Measurements from ENCODE around the gene CLSTN2.

CLSTN2 gene

DNA sequence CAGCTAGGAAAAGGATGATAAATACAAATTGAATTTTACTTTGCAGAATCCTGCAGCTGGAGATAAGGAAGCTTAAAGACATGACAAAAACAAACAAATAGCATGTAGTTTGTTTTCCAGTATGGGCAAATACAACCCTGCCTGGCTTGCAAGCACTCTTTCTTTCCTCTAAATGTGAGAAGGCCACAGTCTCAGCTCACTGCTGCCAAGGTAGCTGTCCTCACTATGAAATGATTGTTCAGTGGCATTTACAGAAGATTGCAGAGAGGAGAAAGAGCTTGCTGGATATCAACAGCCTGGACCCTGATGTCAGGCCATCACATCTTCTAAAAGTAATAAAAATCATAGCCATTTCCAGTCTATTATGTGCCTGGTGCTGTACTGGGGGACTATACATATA, 262.0 kb downstream of the CLSTN2 start:
- no peak for DNase-seq

GRCh38 chr3:140198242-140198641, 263.3 kb downstream of the CLSTN2 start:
- DNase-seq = no peak

DNA sequence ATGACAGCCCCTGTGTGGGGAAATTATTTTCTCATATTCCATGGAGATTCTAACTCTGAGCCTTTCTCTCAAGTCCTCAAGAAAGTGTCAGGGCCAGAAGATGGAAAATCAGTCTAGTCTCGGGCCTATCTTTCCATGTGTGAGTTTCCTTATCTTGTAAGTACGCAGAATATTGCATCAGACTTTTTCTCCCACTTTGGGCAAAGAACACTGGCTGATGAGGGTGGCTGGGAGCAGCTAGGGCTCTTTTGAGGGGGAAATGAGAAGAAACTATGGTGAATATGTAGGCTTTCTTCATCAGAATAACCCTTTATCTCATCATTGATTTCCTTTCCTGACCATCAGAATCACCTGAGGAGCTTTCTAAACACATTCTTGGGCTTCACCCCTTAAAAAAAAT, 264.0 kb downstream of the CLSTN2 start:
- no peak for DNase-seq

GRCh38 chr3:140199743-140200142, 264.8 kb downstream of the CLSTN2 start:
- no peak for DNase-seq

GRCh38 chr3:140203510-140203909, 268.5 kb downstream of the CLSTN2 start:
- DNase-seq = no peak

DNA sequence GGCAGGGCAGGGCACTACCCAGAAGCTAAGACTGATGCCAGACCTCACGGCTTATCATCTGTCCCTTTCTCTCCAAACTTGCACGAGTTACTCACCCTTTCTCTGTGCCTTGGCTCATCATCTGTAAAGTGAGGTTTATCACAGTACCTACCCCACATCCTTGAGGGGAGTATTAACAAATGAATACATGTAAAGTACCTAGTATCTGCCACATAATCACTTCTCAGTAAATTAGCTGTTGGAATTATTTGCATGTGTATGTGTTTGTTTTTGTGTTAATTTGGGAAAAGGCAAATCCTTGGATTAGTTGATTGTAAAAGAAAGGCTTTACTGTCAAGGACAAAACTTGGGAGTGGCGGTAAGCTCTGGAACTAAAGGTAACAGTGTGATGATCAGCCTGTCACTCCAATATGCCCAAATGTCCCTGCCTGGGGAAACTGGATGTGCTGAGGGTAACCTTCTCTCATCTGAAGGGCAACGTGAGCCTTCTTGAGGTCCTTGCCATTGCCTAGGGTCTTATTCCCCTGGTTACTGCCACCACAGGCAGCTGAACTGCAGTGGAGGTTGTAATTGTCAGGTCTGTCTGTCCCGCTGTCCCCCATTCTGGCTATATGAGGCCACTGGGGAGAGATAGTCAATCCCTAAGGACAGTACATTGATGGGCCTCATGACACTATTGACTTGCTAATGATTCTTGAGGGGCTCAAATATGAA, 269.4 kb downstream of the CLSTN2 start:
- DNase-seq = no peak

DNA sequence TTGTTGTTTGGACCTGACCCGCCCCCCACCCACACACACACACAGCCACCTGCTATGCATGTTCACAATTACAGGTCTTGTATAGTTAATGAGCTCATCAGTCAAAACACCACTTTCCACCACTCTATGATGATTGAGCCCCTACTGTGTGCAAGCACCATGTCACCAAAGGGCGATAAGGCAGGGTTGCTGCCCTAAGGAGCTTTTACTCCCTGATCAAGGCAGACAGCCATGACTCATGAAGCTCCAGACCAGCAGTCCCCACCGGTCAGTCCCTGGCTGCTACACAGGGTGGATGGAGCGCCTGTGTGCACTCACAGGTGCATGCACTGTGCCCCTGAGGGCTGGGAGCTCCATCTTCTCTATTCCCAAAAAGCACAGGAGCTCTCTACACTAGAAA, 270.6 kb downstream of the CLSTN2 start:
- no peak for DNase-seq

DNA sequence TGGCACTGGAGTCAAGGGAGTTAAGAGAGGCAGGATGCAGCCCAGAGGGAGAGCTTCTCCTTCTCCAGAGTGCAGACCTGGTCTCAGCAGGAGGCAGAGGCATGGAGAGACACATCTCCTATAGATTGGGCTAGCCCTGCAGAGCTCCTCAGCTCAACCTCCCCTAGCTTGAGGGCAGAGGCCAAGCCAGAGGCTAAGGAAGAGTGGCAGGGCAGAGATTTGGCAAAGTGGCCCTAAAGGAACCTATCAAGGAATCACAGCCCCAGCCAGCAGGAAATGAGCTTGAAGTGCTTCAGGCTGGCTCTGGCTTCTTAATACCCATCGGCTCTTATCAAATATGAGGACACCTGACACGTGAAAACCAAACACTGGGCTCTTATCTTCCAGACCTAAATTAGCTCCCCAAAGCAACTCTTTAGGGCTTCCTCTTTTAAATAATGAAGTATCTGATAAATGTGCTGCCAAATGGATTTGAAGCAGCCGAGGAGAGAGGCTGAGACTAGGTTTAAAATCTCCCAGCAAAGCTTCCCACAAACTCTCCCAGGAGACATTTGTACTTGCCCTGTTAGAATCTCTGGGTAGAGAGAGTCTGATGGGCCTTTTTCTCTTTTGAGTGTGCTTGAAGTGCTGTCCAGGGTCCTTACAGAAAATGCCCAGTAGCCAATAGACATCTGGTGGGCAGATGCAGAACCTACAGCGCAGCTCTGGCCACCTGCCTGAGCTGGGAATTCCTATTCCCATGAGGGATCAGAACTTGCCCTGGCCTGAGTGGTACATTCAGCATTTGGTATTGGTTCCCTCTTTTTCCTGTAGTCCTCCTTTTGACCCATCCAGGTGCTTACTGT, 271.4 kb downstream of the CLSTN2 start:
- DNase-seq = no peak

DNA sequence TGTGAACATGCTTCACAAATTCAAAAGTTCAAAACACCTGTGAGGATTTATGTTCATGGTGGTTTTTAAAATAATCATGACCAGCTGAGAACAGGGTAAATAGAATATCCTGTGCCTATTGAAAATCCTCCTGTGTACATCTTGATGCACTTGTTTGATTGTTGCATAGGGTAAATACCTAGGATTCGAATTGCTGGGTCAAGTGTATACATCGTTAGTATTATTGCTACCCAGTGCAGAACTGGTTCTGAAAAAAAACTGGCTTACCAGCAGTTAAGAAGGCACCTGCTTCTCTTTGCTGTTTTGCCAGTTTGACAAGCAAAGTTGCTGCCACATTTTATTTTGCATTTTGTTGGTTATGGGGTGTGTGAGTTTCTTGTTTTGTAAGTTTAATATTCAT, 272.6 kb downstream of the CLSTN2 start:
- DNase-seq = no peak

- DNase-seq = no peak
These were observed 281.3 kb downstream of the CLSTN2 start for GRCh38 chr3:140216249-140216648.

GRCh38 chr3:140219291-140219690, 284.3 kb downstream of the CLSTN2 start:
- no peak for DNase-seq

DNA sequence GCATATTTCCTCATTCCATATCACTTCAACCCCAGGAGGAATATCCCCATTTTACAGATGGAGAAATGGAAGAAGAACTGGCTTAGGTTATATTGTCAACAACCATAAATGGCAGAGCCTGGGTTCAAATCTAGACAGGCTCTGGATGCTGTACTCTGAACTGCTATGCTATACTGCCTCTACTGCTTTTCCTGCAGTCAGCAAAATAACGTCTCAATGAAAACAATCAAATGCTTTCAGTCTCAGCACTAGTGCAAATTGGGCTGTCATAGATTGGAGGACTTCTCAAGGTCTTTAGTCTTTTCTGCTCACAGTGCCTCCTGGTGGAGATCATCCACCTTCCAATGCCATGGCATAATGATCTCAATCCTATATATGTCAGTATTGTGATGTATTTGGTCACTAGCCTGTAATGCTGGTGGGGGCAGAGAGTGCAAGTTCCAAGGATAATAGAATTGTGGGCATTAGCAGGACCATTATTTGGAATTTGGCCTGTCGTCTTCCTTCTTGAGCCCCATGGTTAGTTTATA, 285.0 kb downstream of the CLSTN2 start:
- DNase-seq = no peak

GRCh38 chr3:140223197-140223596, 288.2 kb downstream of the CLSTN2 start:
- DNase-seq = no peak

DNA sequence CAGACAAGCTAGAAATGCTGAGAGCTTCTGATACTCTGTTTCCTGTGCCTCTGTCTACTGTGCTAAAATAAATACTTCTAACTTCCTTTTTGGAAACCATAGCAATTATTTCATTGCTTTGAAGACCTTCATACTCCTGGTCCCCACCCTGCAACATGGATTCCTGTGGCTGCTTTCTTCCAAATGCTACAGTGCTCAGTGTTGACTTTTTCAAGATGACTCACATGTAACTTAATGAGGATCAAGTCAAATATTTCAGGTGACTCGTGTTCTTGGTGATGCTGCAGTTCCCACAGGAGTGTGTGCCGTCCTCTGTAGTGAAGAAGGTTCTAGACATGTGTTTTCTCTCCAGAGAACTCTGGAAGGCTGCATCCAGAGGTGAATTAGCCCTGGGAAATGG, 288.6 kb downstream of the CLSTN2 start:
- no peak for DNase-seq

- no peak for DNase-seq
These were observed 289.3 kb downstream of the CLSTN2 start for GRCh38 chr3:140224307-140224706.

DNA sequence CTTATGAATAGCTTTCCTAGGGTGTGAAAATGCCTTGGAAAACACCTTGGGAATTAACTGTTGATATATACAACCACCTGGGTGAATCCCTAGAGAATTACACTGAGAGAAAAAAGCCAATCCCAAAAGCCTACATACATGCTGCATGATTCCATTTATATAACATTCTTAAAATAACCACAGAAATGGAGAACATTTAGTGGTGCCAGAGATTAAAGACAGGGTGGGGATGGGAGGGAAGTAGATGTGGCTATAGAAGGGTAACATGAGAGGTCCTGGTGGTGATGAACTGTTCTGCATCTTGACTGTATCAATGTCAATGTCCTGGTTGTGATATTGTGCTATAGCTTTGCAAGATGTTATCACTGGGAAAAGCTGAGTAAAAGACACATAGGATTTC, 291.0 kb downstream of the CLSTN2 start:
- DNase-seq = no peak

- DNase-seq = no peak
These were observed 298.7 kb downstream of the CLSTN2 start for GRCh38 chr3:140233702-140234101.

DNA sequence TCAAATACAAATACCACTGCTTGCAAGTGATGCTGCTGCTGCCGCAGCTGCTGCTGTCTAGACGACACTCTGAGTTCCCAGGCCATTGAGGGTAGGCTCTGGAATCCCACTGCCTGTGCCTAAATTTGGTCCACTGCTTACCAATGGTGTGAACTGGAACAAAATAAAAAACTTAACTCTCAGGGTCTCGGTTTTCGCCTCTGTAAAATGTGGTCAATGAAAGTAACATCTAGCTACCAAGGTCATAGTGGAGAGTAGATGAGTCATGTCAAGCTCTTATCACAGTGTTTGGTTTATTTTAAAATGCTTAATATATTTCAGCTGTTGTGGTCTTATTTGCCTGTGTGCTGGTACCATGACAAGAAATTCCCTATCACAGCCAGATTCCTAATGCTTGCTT, 299.3 kb downstream of the CLSTN2 start:
- no peak for DNase-seq

DNA sequence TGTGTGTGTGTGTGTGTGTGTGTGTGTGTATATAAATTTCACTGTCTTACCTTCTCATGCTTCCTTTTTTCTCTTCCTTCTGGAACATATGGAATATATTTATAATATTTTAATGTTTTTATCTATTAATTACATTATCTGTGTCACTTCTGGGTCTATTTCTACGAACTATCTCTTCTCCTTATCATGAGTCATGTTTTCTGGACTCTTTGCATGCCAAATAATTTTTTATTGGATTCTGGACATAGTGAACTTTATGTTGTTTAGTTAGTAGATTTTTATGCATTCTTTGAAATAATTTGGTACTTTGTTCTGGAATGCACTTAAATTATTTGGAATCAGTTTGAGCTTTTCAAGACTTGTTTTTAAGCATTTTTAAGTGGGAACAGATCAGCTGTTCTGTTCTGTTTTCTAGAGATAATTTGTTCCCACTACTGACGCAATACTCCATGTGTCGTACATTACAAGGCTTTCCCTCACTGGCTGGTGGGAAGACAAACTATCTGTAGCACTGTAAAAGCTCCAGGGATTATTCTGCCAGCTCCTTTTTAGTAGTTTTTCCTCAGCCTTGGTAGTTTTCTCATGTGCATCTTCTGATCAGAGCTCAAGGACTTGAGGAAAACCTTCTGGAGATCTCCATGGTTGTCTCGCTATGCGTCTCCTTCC, 302.0 kb downstream of the CLSTN2 start:
- no peak for DNase-seq

DNA sequence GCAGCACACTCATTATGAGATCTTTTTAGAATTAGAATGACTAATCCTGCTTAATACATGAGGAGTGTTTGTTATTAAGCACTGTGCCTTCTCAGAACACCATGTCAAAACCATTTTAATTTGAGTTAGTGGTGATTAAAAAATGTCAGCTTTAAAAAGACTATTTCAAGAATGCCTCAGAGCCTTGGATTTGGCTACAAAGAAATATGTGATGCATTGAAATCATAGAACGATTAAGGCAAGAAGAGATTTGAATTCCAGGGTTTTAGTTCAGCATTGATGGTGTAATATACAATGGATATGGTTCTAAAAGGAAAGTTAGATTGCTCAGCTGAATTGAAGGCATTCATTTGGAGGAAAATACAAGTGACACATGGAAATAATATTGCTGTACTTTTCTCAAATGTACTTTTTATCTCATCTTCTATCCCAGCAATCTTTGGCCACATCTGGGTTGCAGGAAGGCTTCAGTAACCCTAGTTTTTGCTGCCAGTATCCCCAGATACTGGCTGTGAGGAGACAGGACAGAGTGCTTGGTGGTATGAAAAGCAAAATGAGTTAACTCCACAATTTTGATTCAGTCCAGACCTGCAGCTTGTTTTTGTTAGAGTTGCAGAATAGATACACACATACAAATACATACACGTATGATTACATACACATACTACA, 303.8 kb downstream of the CLSTN2 start:
- no peak for DNase-seq

DNA sequence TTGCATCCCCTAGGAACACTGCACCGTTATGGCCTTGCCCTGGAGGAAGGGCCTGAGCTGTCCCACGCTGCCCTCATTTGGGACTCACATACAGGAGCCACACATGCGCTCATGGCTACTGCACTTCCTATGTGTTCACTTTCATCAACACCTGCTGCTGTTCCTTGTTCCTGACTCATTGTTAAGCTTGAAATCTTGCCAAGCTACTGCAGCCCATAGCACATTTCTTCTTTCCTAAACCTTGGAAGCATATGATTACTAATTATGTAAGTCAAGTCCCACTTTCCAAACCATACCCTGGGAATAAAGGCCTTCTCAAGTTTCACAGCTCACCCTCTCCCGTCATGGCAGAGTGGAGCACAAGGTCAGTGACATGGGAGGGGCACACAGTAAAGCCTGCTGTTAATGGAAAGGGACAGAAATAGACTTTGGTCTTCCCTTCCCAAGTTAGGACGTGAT, 307.9 kb downstream of the CLSTN2 start:
- no peak for DNase-seq

DNA sequence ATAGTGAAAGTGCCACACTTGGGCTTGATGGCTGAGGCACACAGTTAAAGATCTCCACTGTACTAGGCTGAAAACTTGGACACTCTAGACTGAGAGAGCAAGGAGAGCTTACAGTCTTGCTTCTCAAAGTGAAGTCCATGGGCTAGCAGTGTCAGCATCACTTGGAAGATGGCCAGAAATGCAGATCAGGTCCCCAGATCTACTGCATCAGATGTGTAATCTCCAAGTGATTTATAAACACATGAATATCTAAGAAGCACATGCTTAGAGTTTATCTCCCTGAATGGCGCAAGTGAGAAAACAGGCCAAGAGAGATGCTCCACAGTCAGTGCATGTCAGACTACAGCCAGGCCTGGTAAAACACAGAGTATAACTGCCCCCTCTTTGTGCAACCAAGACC, 308.6 kb downstream of the CLSTN2 start:
- no peak for DNase-seq

- no peak for DNase-seq
These were observed 309.9 kb downstream of the CLSTN2 start for GRCh38 chr3:140244893-140245292.
